ENCODE data around the gene FSTL4.

- TF ChIP-seq POLR2A (IDR thresholded peaks at IDR 0.05) (no peak), CTCF (IDR thresholded peaks at IDR 0.05) (no peak), EP300 (IDR thresholded peaks at IDR 0.05) (no peak), POLR2AphosphoS5 (IDR thresholded peaks at IDR 0.05) (no peak)
These were observed 137.3 kb downstream of the FSTL4 start for GRCh38 chr5:133474851-133475590.
